NCI-H2196 (cell line): Measurements from ENCODE around the gene RIF1.

Source experiments
- DNase-seq: peaks from one replicate; lab custom pipeline; 2025; ENCODE audit not compliant: unreplicated experiment; lab: John Stamatoyannopoulos, UW

The RIF1 gene, protein sequence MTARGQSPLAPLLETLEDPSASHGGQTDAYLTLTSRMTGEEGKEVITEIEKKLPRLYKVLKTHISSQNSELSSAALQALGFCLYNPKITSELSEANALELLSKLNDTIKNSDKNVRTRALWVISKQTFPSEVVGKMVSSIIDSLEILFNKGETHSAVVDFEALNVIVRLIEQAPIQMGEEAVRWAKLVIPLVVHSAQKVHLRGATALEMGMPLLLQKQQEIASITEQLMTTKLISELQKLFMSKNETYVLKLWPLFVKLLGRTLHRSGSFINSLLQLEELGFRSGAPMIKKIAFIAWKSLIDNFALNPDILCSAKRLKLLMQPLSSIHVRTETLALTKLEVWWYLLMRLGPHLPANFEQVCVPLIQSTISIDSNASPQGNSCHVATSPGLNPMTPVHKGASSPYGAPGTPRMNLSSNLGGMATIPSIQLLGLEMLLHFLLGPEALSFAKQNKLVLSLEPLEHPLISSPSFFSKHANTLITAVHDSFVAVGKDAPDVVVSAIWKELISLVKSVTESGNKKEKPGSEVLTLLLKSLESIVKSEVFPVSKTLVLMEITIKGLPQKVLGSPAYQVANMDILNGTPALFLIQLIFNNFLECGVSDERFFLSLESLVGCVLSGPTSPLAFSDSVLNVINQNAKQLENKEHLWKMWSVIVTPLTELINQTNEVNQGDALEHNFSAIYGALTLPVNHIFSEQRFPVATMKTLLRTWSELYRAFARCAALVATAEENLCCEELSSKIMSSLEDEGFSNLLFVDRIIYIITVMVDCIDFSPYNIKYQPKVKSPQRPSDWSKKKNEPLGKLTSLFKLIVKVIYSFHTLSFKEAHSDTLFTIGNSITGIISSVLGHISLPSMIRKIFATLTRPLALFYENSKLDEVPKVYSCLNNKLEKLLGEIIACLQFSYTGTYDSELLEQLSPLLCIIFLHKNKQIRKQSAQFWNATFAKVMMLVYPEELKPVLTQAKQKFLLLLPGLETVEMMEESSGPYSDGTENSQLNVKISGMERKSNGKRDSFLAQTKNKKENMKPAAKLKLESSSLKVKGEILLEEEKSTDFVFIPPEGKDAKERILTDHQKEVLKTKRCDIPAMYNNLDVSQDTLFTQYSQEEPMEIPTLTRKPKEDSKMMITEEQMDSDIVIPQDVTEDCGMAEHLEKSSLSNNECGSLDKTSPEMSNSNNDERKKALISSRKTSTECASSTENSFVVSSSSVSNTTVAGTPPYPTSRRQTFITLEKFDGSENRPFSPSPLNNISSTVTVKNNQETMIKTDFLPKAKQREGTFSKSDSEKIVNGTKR (N-terminal part only)

DNA sequence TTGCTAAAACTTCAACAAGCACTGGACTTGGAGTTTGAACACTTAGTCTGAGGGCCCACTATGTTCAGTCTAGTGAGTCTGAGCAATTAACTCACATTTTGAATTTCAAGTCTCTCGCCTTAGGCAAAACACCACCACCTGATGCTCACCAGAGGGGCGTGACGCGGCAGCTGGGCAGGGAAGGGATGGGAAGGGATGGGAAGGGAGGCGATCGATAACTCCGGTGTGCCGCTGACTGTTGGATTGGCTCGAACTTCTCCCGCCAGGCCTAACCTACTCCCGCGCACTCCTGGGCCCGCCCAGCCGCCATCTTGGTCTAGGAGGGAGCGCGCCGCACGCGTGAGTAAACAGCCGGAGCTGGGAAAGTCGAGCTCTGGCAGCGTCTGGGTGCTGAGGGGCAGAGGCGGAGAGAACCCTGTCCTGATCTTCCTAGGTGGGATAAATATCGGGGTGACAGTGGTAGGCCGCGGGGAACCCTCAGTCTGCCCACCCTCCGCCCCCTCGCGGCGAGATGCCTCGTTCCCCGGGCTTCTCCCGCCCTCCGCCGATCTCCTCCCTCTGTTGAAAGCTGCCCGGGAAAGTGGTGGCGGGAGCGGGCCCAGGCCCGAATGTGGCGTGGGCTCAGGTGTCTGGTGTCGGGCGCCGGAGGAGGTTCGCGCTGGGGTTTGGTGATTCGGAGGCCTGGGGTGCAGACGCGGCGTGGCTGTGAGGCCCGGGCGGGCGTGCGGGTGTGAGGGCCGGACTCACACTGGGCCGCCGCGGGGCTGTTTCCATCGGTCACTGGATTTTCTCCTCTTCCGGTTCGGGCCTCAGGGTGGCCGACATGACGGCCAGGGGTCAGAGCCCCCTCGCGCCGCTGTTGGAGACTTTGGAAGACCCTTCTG, at the start of gene RIF1:
RIF1 (plus strand) TSS at position 302 of the 884 bp plus-strand sequence; CDS start at position 824, 522 bp downstream.
- peak; percentile 92 for DNase-seq

DNA sequence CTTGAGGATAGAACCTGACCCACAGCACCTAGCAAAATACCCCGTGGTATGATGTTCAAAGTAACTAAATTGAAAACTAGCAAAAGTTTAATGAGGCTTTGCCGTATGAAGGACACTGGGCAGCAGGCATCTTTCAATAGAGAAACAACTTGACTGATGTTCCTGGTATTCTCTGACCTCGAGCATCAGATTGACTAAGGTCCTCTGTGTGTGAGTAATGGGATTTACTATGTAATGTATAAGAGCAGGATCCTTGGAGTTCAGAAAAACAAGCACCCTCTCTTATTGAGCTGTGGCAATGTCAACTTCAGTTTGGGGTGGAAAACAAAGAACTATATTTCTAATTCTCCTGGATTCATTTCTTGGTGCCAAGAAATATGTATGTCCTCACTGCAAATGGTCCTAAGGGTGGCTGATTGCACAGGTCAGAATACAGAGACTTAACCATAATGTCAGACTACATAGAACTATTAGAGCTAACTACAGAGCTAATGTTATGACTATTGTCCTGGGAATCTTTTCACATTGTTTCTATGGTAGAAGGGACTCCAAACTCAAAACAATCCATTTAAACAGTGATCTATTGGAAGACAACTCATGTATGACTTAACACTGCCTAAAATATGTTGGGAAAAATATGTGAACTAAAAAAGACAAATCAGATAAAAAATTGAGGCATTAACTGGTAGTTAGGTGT, 47.9 kb upstream of the RIF1 start:
- no peak for DNase-seq

DNA sequence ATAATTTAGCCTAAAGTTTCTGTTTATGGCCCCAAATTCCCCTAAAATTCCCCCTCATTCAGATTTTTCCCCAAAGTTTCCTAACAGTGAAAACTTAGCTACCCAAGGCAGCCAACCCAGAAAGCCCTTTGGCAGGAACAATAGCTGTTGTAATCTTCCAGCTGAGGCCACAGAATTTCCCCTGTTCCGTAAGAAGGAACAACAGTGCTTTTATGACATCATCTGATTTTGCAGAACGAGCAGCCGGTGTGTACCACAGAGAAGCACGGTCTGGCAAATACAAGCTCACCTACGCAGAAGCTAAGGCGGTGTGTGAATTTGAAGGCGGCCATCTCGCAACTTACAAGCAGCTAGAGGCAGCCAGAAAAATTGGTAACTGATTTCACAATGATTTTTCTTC, 46.0 kb upstream of the RIF1 start:
- no peak for DNase-seq

DNA sequence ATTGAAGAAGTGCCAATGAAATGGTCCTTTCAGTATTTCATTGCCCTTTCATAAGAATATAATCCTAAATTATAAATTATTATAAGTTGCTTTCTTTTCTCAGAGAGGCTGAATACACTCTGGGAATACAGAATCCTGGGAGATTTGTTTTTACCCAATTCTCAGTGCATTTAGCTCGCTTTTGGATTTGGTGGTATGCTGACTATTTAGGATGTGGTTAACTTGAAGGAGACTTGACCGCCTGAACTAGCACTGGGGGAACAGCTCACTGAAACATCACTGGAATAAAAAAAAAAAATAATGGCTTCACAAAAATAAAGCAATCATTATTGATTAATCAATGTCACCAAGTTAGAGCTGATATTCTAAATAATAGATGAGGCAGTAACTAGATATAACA, 42.1 kb upstream of the RIF1 start:
- DNase-seq = no peak

DNA sequence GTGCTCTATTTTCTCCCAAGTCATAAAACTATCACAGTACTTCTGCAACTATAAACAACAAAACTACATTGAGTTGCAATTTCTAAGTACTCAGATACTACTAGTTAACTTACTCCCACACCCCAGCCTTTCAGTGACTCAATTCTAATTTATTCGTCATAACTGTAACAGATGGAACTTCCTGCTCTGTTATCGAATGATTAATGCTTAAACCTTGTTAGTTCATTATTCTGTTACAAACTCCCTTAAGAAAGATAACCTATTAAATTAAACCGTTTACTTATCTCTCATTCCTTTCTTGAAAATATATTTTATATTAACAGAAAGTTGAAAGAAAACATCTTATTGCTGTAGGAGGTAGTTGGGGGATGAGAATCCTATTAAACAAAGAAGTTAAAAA, 35.3 kb upstream of the RIF1 start:
- no peak for DNase-seq

DNA sequence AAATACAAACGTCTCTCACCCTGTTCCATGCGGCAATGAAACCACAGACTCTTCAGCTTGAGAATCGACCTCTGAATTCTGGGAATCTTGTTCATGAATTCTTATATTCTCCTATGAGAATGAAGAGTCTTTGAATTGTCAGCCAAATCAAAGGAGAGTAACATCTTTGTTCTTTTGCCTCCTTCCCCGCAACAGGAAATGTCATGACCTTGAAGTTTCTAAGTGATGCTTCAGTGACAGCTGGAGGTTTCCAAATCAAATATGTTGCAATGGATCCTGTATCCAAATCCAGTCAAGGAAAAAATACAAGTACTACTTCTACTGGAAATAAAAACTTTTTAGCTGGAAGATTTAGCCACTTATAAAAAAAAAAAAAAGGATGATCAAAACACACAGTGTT, 30.5 kb upstream of the RIF1 start:
- DNase-seq = no peak

DNA sequence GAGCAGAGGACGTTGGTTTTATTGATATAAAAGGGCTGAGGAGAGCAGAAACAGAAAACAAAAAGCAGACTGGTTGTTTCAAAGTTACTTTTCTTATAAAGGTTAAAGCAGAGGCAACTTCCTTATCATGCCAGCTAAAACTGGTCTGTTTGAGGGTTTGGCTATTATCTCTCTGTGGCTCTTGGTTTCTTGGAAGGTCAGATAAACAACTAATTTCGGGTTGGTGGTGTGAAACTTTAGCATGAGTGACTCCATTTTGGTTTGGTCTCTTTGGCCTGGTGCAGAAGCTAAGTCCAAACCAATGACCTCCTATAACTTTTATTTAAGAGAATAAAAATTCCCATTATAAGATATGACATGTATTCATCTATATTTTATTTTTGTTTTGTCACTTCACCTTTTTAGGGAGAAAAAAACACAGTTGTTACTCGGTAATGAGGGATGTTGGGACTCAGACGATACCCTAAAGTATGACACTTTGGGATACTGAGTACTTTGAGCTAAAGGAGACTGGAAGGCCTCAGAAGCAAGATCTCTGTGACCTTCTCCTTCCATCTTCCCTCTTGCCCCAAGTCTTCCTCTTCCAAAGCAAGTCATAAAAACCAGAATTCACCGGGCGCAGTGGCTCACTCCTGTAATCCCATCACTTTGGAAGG, 29.0 kb upstream of the RIF1 start:
- DNase-seq = no peak

DNA sequence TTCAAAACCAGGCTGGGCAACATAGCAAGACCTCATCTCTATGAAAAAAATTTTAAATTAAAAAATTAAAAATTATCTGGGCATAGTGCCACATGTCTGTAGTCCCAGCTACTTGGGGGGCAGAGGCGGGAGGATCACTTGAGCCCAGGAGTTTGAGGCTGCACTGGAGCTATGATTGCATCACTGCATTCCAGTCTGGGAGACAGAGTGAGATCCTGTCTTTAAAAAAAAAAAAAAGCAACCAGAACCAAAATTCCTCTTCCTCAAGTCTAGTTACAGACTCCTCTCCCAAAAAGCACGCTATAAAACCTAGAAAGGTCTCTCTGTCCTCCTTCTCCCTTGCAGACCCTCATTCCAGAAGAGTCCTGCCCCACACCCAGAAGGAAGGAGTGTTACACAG, 28.4 kb upstream of the RIF1 start:
- no peak for DNase-seq

DNA sequence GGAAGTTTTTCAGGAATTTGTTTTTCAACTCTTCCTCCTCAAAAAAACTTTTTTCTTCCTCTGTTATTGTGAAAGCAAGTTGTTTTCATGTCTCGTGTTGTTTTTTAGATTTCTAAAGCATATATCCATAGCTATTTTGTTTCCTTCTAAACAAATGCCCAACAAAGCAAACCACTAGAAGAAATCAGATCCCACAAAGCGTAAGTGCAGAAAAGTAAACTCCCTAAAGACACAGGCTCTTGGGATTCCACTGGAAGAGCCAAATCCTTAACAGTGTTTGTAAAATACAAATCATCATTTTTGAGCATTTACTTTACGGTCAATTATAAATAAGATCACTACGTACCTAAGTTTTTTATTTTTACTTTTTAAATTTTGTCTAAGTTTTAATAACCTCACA, 21.7 kb upstream of the RIF1 start:
- no peak for DNase-seq

DNA sequence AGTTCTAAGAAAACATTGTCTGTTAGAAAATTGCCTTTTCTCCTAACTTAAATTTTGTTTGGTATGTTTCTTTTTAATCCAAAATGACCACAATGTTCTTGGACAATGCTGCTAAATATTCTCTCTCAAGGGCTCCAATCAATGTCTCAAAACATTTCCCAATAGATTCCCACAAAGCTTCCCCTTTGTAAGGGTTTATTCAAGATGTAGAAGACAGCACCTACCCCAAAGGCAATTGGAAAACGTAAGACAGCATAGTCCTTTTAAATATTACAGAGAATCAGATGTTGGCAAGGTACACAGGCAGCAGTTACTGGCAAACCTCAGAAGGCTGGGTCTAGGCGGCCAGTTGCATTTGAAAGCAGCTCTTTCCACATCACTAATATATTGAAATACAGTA, 18.3 kb upstream of the RIF1 start:
- no peak for DNase-seq

DNA sequence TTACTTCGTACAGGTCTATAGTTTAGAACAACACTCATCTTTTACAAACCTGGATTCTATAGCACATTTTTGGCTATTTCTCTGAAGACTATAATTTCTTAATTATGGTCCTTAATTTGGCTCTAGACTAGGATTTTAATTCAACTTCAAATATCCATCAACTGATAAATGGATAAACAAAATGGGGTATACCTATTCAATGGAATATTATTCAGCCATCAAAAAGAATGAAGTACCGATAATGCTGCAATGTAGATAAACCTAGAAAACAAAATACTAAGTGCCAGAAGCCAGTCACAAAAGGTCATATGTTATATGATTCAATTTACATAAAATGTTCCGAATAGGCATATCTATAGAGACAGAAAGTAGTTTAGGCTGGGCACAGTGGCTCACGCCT, 15.2 kb upstream of the RIF1 start:
- no peak for DNase-seq

DNA sequence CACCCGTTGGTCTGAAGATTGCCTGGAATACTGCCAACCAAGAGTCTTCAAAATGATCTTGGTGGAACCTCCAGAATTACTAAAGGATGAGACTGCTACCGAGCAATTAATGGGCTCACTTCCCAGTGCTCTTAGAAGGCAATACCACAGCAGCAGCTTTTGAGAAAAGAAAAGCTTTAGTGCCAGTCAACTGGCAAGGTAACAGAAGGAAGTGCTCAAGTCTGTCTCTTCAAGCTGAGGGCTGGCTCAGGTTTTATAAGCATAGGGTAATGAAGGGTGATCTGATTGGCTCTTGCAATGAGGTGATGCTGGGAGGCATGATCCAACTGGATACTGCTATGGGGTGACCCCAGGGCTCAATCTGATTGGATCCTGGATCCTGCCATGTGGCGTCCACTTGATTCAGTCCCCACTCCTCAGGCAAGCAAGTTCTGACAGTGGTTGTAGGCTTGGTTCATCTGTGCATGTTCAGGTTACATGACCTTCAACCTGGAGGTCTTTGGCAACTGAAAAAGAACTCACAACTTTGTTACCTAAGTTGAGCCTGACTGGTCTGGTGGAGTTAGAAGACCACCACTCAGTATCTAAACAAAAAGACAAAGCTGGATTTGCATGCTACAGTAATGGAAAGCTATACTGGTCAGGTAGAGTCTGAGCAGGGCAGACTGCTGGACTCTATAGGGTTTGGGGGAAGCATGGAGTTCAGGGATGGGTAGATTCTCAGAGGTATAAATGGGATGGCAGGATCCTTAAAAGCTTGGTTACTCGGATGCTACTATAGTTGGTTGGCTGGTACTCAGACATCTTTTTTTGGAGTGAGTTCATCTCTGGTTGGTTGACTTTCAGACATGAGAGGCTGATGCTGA, 14.0 kb upstream of the RIF1 start:
- no peak for DNase-seq

DNA sequence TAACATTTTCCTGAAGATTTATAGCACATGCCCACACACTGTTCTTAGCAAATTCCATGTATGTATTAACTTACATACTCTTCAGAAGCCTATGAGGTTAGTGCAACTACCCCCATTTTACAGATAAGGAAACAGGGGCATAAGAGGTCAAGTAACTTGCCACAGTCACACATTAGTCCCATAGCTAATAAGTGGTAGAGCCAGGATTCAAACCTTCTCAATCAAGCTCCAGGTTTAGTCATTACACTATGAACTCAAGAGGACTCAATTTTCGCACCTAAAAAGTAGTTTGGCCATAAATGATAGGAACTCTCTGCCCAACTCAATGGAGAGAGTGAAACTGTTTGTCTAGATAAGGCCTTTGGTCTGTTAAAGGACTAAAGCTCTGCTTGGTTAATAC, 9.7 kb upstream of the RIF1 start:
- no peak for DNase-seq

DNA sequence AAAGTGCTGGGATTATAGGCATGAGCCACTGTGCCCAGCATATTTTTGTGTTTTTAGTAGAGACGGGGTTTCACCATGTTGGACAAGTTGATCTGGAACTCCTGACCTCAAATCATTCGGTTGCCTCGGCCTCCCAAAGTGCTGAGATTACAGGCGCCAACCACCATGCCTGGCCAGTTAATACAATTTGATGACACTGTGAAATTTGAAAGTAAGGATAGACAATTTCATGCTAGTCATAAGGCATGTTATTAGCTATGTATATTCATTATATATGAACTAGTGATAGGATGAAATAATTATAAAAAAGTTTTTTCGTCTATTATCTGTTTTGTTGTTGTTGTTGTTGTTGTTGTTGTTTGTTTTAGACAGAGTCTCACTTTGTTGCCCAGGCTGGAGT, 8.6 kb upstream of the RIF1 start:
- no peak for DNase-seq

DNA sequence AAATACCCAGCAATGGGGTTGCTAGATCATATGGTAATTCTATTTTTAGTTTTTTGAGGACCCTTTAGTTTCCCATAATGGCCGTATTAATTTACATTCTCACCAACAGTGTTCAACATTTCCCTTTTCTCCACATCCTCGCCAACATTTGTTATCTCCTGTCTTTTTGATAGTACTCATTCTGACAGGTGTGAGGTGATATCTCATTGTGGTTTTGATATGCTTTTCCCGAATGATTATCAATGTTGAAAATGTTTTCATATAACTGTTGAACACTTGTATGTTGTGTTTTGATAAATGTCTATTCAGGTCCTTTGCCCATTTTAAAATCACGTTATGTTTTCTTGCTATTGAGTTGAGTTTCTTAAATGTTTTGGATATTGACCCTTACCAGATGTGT, 5.8 kb upstream of the RIF1 start:
- no peak for DNase-seq

DNA sequence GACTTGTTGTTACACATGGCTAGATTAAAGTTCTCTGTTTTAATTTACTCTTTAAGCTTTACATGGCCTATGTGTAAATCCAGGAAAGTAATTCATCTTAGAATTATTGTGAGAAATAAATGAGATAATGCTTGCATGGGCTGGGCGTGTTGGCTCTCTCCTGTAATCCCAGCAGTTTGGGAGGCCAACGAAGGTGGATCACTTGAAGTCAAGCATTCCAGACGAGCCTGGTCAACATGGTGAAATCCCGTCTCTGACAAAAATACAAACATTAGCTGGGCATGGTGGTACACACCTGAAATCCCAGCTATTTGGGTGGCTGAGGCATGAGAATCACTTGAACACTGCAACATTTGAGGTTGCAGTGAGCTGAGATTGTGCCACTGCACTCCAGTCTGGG, 4.3 kb upstream of the RIF1 start:
- no peak for DNase-seq

DNA sequence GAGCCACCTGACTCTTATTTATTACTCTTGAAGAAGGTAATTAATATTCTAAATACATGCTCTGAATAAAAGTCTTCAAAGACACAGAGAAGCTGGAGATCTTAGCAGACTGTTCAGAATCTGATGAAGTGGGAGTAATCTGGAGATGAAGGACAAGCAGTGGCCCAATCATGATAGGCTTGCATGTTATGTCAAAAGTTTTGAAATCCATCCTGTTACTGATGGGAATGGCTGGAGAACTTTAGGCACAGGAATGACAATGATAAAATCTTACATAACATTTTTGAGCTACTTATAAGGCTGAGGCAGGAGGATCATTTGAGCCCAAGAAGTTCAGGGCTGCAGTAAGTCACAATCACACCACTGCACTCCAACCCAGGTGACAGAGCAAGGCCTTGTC, 2.4 kb upstream of the RIF1 start:
- DNase-seq = no peak

DNA sequence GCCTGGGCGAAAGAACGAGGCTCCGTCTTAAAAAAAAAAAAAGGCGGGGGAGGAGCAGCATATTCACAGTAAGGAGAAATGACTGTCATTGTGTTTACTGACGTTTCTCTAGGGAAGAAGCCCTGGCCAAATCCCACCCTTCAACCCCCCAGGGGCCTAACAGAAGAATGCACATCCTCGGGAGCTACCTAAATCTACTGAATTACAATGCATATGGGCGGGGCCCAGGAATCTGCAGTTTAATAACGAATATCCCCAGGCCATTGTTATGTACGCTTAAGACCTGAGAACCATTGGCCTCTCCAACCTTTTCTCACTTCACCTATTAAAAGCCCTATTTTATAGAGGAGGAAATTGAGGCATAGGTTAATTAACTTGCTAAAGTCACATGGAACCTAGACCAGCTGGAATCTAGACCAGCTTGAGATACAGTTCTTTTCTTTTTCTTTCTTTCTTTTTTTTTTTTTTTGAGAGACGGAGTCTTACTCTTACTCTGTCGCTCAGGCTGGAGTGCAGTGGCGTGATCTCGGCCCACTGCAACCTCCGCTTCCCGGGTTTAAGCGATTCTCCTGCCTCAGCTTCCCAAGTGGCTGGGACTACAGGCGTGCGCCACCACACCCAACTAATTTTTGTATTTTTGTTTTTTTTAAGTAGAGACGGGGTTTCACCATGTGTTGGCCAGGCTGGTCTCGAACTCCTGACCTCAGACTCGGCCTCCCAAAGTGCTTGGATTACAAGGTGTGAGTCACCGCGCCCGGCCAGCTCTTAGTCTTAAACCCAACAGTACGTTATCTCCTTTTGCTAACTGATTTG, 708 bp upstream of the RIF1 start:
- no peak for DNase-seq
